Stimulated activated CD8-positive, alpha-beta memory T cell treated with anti-CD3 and anti-CD28 coated beads, Interleukin-15, amount 100 ng/mL, for 4 hours (primary cell): ENCODE measurements around the gene IGIP.
A peak's percentile ranks its signal among the peaks of the same experiment; 100 is the strongest.

ENCODE experiments used
- DNase-seq, 2 donors: peaks; one replicate each; pipeline ENCODE4 v3.0.0-alpha.2; 2020; ENCODE audit warnings: low read depth in 2 of 2

Gene IGIP

GRCh38 chr5:140125637-140126036 lies at the start of gene IGIP:
TSS of gene IGIP (plus strand) at chr5:140125937. CDS start at chr5:140128477, 2,540 bp downstream.
- DNase-seq, result no peak

GRCh38 chr5:140076142-140076541 lies 49.6 kb upstream of the IGIP start:
- no peak for DNase-seq

DNA sequence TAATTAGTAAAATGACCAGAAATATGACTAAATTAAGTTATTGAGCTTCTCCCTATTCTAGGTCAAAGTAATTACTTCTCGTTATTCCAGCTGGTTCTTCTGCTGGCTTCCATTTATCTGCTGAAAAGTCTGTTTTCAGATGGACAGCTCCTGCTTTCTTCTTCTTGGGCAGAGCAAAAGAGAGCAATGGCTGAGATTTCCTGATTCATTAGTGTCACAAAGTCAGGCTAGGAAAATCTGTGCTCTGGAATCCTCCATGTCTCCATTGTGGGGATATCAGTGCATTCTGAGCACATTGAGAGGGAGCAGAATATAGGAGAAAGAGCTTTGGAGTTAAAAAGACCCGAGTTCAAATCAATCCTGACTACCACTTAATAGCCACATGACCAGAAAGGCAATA lies 48.9 kb upstream of the IGIP start:
- DNase-seq, result no peak

- no peak for DNase-seq
Measured at GRCh38 chr5:140083120-140083519, 42.6 kb upstream of the IGIP start.

- no peak for DNase-seq
Measured at GRCh38 chr5:140083650-140084049, 42.1 kb upstream of the IGIP start.

- no peak for DNase-seq
Measured at GRCh38 chr5:140084541-140084940, 41.2 kb upstream of the IGIP start.

DNA sequence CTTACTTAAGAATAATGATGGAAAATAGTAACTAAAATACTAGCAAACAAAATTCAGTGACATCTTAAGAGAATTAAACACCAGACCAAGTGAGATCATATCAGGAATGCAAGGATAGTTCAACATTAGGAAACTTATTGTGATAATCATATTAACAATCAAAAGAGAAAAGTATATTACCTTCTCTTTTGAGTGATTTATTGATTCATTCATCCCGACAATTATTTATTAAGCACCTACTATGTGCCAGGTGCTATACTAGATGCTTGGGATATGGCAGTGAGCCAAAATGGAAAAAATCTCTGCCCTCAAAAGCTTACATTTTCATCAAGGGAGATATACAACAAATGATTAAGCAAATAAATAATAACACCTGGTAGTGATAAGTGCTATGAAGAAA lies 35.5 kb upstream of the IGIP start:
- no peak for DNase-seq

DNA sequence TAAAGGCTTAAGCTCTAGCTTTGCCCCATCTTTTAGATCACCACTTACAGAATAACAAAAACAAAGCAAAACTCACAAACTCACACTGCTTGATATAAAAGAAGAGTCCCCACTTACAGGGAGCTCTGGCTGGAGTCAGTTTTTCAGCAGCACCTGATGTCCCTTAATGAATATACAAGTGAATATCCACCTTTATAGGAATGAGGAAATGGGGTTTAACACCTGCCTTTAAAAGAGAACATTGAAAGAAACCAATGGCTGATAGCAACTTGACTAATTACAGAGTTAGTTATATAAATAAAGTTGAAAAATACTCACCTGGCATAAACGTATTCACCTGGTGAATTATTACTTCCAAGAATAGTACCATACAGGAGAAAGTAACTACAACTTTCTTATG lies 32.6 kb upstream of the IGIP start:
- no peak for DNase-seq

DNA sequence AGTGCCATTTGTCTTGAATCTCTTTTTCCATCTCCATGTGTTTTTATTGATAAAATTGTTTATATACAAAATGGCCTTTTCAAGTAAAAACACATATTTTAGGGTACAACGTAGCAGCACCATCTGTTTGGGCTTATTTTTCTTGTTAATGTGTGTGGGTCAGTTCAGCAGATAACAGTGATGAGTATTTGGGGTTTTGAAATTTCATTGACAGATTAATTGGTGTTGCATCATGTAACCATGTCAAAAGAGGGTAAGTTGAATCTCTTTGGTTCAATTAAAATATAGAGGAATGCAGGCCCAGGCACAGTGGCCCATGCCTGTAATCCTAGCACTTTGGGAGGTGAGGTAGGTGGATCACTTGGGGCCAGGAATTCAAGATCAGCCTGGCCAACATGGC lies 31.9 kb upstream of the IGIP start:
- DNase-seq, result no peak

- no peak for DNase-seq
Measured at GRCh38 chr5:140094889-140095288, 30.8 kb upstream of the IGIP start.

GRCh38 chr5:140101179-140101578 lies 24.6 kb upstream of the IGIP start:
- no peak for DNase-seq

DNA sequence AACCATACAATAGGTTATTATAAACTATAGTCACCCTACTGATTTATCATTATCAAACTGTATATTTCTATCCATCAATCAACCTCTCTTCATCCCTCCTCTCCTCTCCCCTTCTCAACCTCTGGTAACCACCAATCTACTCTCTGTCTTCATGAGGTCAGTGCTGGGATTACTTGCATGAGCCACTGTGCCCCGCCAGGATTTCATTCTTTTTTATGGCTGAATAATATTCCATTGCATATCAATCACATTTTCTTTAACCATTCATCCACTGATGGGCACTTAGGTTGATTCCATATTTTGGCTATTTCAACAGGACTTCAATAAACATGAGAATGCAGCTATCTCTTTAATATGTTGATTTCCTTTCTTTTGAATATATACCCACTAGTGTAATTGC lies 22.6 kb upstream of the IGIP start:
- DNase-seq, result no peak

- DNase-seq, result no peak
Measured at GRCh38 chr5:140104100-140104499, 21.6 kb upstream of the IGIP start.

- no peak for DNase-seq
Measured at GRCh38 chr5:140106101-140106500, 19.6 kb upstream of the IGIP start.

GRCh38 chr5:140106805-140107311 lies 18.9 kb upstream of the IGIP start:
- DNase-seq, result no peak

DNA sequence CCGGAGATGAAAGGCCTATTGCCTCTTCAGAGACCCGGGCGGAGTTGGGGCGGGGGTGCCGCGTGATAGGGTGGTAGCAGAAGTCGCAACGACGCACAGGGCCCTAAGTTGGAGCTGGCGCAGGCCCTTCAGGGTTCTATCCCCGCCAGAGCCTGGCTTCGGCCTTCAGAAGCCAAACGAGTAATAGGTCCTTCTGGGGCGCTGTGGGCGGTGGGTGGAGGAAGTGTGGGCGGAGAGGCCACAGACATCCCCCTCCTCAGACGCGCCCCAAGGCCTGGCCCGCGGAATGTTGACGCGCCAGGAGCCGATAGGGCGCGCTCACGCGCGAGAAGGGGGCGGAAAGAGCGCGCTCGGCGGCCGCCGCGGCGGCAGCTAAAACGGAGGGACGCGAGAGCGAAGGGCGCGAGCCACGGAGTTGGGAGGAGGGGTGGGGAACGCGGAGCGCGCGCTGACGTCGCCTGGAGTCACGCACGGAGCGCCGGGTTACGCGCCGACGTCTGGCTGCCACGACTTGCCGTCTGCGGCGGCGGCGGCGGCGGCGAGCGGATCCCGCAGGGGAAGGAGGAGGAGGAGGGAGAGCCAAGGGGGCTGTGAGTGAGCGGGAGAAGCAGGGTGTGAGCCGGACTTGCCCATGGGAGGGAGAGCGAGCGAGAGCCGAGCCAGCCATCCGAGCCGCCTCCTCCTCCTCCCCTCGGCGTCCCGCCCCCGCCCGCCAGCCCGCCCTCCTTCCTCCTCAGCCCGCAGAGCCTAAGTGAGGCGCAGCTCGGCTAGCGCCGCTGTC lies 18.2 kb upstream of the IGIP start:
- DNase-seq, result peak; percentile 84

DNA sequence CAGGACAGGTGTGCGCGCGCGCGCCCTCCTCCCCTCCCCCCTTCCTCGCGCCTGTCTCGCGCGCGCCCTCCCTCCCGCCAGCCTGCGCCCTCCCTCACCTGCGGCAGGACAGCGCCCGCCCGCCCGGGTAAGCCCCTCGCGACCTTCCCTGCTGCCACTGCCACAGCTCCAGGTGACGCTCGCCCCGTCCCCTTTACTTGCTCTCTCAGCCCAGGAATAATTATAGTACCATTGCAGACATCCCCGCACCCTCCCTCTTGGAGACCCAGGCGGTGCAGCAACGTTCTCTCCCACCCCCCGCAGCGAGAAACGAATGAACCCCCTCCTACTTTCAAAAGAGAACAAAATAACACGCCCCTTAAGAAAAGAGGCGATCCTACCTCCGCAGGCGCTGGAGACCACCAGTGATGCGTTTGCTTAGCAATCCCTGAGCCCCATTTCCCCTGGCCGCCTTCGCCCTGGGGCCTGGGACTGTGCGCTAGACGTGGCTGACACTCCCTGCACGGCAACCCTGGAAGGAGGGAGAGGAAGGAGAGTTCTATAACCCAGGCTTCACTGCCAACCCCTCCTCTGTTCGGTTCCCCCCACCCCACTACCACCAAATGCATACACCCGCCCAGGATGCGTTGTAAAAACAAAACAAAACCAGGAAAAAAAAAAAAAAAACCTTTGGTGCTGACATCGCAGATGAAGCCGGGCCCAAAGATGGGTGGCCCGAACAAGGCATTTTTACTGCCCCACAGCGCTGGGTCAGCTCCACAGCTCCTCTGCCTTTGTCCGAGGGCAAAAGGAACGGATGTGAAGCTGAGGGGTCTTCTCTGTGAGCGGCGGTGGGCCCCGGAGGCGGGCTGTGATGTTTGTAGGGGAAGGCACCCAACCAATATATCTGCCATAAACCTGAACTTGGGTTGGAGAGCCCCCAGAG lies 17.4 kb upstream of the IGIP start:
- no peak for DNase-seq

GRCh38 chr5:140109018-140109758 lies 16.5 kb upstream of the IGIP start:
- no peak for DNase-seq

GRCh38 chr5:140109759-140110645 lies 15.7 kb upstream of the IGIP start:
- no peak for DNase-seq

GRCh38 chr5:140110646-140110957 lies 15.1 kb upstream of the IGIP start:
- DNase-seq, result no peak
